Smooth muscle cell (in vitro differentiated cells): ENCODE results near the gene POLE2. TPM values are rescaled to one million over a fixed set of nuclear protein-coding genes. Genes with fewer than 3 reads are reported as not detected.

Experiments used
- DNase-seq: peaks from one replicate; lab custom pipeline; 2025; ENCODE audit not compliant: unreplicated experiment; lab: John Stamatoyannopoulos, UW
- H2AFZ ChIP-seq: fragments of 200-600 bp; sonication (generic); 2 replicates; pipeline ENCODE4 v1.6.0; 2016; ENCODE audit warnings: antibody characterized with exemption, low read depth, mild to moderate bottlenecking
- H3F3A ChIP-seq: fragments of 200-600 bp; sonication (generic); 2 replicates; pipeline ENCODE4 v1.6.0; 2017; ENCODE audit warnings: antibody characterized with exemption, low read depth
- H3K27ac ChIP-seq: fragments of 200-600 bp; sonication (generic); 2 replicates; pipeline ENCODE4 v1.5.1; 2016; ENCODE audit warnings: low read depth, mild to moderate bottlenecking
- H3K27me3 ChIP-seq: fragments of 200-600 bp; sonication (generic); 2 replicates; pipeline ENCODE4 v1.6.1; 2016; ENCODE audit warnings: low read depth, mild to moderate bottlenecking
- H3K36me3 ChIP-seq: fragments of 200-600 bp; sonication (generic); 2 replicates; pipeline ENCODE4 v1.5.1; 2016; ENCODE audit warnings: low read depth
- H3K4me1 ChIP-seq: fragments of 200-600 bp; sonication (generic); 2 replicates; pipeline ENCODE4 v1.5.1; 2016; ENCODE audit warnings: low read depth
- H3K4me2 ChIP-seq: fragments of 200-600 bp; sonication (generic); 2 replicates; pipeline ENCODE4 v1.6.0; 2016; ENCODE audit warnings: mild to moderate bottlenecking
- H3K4me3 ChIP-seq: fragments of 200-600 bp; sonication (generic); 2 replicates; pipeline ENCODE4 v1.5.1; 2016; ENCODE audit warnings: mild to moderate bottlenecking
- H3K79me2 ChIP-seq: fragments of 200-600 bp; sonication (generic); 2 replicates; pipeline ENCODE4 v1.6.0; 2016; ENCODE audit warnings: low read depth, mild to moderate bottlenecking
- H3K9ac ChIP-seq: fragments of 200-600 bp; sonication (generic); 2 replicates; pipeline ENCODE4 v1.6.0; 2016; ENCODE audit warnings: low read depth
- H3K9me3 ChIP-seq: fragments of 200-600 bp; sonication (generic); replicated peaks from 2 replicates; pipeline ENCODE4 v1.5.1; 2016; ENCODE audit warnings: low read depth
- H4K20me1 ChIP-seq: fragments of 200-600 bp; sonication (generic); 2 replicates; pipeline ENCODE4 v1.6.0; 2016; ENCODE audit warnings: low read depth
- CTCF ChIP-seq: fragments of 200-600 bp; sonication (generic); IDR thresholded peaks from 2 replicates; pipeline ENCODE4 v1.5.1; 2017; ENCODE audit warnings: borderline replicate concordance, mild to moderate bottlenecking, antibody characterized with exemption; ENCODE audit not compliant: insufficient read depth, poor library complexity, severe bottlenecking
- WGBS: methylation state at CpG from one replicate; pipeline ENCODE4 v1.1.7; 2016; ENCODE audit warnings: low lambda C conversion rate; 5-methylcytosine and 5-hydroxymethylcytosine counted together
- polyA plus RNA-seq: library from polyadenylated mRNA; unstranded; fragments of >200 nt; fragmentation: Nextera tagmentation; extraction: Ambion mirVana; gene quantifications from 2 replicates; pipeline ENCODE4 v1.2.1, GENCODE V29; 2016
- total RNA-seq: library from RNA; depleted of rRNA; stranded (reverse); fragments of >200 nt; gene quantifications from 2 replicates; pipeline ENCODE4 v1.2.3, GENCODE V29; 2014

POLE2 gene
- total and polyA plus RNA-seq, 2 experiments from 2014 or later: 7.5 to 9.6 TPM

DNA sequence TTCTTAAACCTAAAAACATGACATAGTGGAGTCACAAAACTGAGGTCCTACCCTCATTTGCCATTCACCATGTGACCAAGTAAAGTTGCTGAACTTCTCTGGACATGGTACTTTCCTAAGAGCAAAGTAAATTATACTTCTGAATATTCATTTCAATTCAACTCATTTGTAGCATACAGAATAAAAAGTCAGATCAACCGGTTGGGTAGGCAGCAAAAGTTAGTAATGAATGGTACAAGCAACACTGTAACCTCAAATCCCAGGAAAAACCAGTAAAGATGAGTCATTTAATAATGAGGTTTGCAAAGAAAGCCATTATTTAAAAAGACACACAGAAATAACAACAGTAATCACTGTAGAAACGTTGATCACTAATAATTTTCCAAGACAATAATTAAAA, 8.7 kb downstream of the POLE2 start:
- H3K27ac ChIP-seq: peak overlapping the region; percentile 2
- WGBS: 48% methylated on average over 2 of the region's 2 CpGs
- no peaks in the 10 kb centered on the region for H3K36me3 ChIP-seq
- no peaks in the 10 kb centered on the region for H3K9me3 ChIP-seq
- no peaks in the 10 kb centered on the region for H3F3A ChIP-seq
- H3K4me1 ChIP-seq: no peaks in the 10 kb centered on the region
- no peaks in the 10 kb centered on the region for H3K27me3 ChIP-seq
- H3K4me3 ChIP-seq: no peak overlapping the region
- no peaks in the 10 kb centered on the region for H4K20me1 ChIP-seq
- H2AFZ ChIP-seq: no peak overlapping the region
- H3K9ac ChIP-seq: no peak overlapping the region
- H3K4me2 ChIP-seq: peak overlapping the region; percentile 17
- TF ChIP-seq CTCF: no peak
- DNase-seq: no peak
- no peaks in the 10 kb centered on the region for H3K79me2 ChIP-seq

- Histone ChIP-seq H3K9me3 (no peaks in the 10 kb centered on the region), H3K4me2 (no peak overlapping the region)
- WGBS: 98% methylated on average over 4 of the region's 4 CpGs
Observed at GRCh38 chr14:49677643-49678042, 10.4 kb downstream of the POLE2 start.

GRCh38 chr14:49673586-49673985, 14.4 kb downstream of the POLE2 start:
- TF ChIP-seq CTCF: no peak
- Histone ChIP-seq H3F3A (no peaks in the 10 kb centered on the region), H3K27me3 (no peaks in the 10 kb centered on the region), H3K27ac (no peak overlapping the region), H3K79me2 (no peaks in the 10 kb centered on the region), H3K4me3 (no peak overlapping the region), H3K9me3 (no peaks in the 10 kb centered on the region), H3K36me3 (no peaks in the 10 kb centered on the region), H3K9ac (no peak overlapping the region), H3K4me1 (no peaks in the 10 kb centered on the region), H3K4me2 (no peak overlapping the region), H2AFZ (no peak overlapping the region), H4K20me1 (no peaks in the 10 kb centered on the region)
- 73% methylated on average over 2 of the region's 2 CpGs for WGBS
- no peak for DNase-seq

More at GRCh38 chr14:49677643-49678042, 10.4 kb downstream of the POLE2 start:
- Histone ChIP-seq H3K36me3 (no peaks in the 10 kb centered on the region), H3K4me1 (no peaks in the 10 kb centered on the region), H3F3A (no peaks in the 10 kb centered on the region), H3K9ac (no peak overlapping the region), H2AFZ (no peak overlapping the region), H4K20me1 (no peaks in the 10 kb centered on the region), H3K27ac (no peak overlapping the region), H3K27me3 (no peaks in the 10 kb centered on the region), H3K4me3 (no peak overlapping the region), H3K79me2 (no peaks in the 10 kb centered on the region)
- TF ChIP-seq CTCF: no peak
- DNase-seq: no peak

DNA sequence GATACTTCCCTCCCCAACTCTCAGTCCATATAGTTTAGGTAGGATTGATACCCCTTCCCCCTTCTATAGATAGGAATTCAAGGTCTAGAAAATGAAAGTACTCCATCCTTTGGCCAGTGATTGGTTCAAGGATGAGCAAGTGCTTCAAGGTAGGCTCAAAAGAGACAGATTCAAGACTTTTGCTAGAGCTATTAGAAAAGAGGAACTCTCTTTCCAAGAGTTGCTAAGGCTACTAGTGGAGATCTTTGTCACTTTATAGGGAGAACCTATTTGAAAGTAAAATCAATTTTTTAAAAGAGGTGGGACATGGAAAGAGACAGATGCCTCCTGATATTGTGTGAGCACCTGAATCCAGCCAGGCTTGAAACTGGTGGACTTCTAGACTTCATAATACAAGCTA, 17.5 kb downstream of the POLE2 start:
- no peaks in the 10 kb centered on the region for H3K36me3 ChIP-seq
- no peaks in the 10 kb centered on the region for H3K9me3 ChIP-seq
- no peak overlapping the region for H2AFZ ChIP-seq
- H3K4me1 ChIP-seq: no peaks in the 10 kb centered on the region
- H3K27me3 ChIP-seq: no peaks in the 10 kb centered on the region
- H3F3A ChIP-seq: no peaks in the 10 kb centered on the region
- no peaks in the 10 kb centered on the region for H3K79me2 ChIP-seq
- no peak overlapping the region for H3K4me3 ChIP-seq
- no peak overlapping the region for H3K27ac ChIP-seq
- no peak overlapping the region for H3K9ac ChIP-seq
- H4K20me1 ChIP-seq: no peaks in the 10 kb centered on the region
- DNase-seq: no peak
- TF ChIP-seq CTCF: no peak
- no peak overlapping the region for H3K4me2 ChIP-seq
